HCT116 (cell line): ENCODE results near the gene SLC35F3.

Experiments
- CBX3 ChIP-seq: IDR thresholded peaks from 2 replicates; pipeline ENCODE4 v1.6.1; 2012; ENCODE audit warnings: low read depth
- EZH2 ChIP-seq: fragments of 200-600 bp; sonication (generic); IDR thresholded peaks from 2 replicates; pipeline ENCODE4 v1.6.1; 2017; ENCODE audit warnings: antibody characterized with exemption, mixed run types
- EZH2phosphoT487 ChIP-seq: fragments of 200-600 bp; IDR thresholded peaks from 2 replicates; pipeline ENCODE4 v1.6.1; 2018; ENCODE audit warnings: antibody characterized with exemption, borderline replicate concordance
- MAX ChIP-seq: IDR thresholded peaks from 2 replicates; pipeline ENCODE4 v1.6.1; 2012
- POLR2A ChIP-seq: IDR thresholded peaks from 2 replicates; pipeline ENCODE4 v1.7.0; 2011; ENCODE audit warnings: borderline replicate concordance; ENCODE audit not compliant: insufficient read depth, insufficient read length; ENCODE audit errors: extremely low read depth
- POLR2AphosphoS5 ChIP-seq: IDR thresholded peaks from 2 replicates; pipeline ENCODE4 v1.6.1; 2011; ENCODE audit warnings: mild to moderate bottlenecking, low read depth, low read length, moderate library complexity
- RAD21 ChIP-seq: IDR thresholded peaks from 2 replicates; pipeline ENCODE4 v1.6.1; 2012; ENCODE audit warnings: low read depth, mild to moderate bottlenecking
- REST ChIP-seq: IDR thresholded peaks from 2 replicates; pipeline ENCODE4 v1.6.1; 2012; ENCODE audit warnings: low read depth
- SP1 ChIP-seq: IDR thresholded peaks from 2 replicates; pipeline ENCODE4 v1.6.1; 2012; ENCODE audit warnings: low read depth
- SRF ChIP-seq: IDR thresholded peaks from 2 replicates; pipeline ENCODE4 v1.6.1; 2012; ENCODE audit warnings: low read depth
- YY1 ChIP-seq: IDR thresholded peaks from 2 replicates; pipeline ENCODE4 v1.6.1; 2011; ENCODE audit warnings: low read length, low read depth, moderate library complexity, mild to moderate bottlenecking; ENCODE audit not compliant: insufficient replicate concordance; ENCODE audit errors: extremely low read depth
- ZNF274 ChIP-seq: fragments of 200-500 bp; sonication (Bioruptor generic); IDR thresholded peaks from 2 replicates; pipeline ENCODE4 v1.6.1; 2014; ENCODE audit warnings: mild to moderate bottlenecking, low read depth, low read length, inconsistent platforms
- TF ChIP-seq, protein P1 (sequence below), 3 experiments: fragments of 200-600 bp in 1 of 3; sonication (generic) in 1 of 3; IDR thresholded peaks in 2 of 3; conservative IDR thresholded peaks in 1 of 3; 2 replicates each; pipeline ENCODE4 v1.5.1; 2012 to 2017; ENCODE audit warnings: low read depth in 2 of 3, low read length in 2 of 3, antibody characterized with exemption in 1 of 3, borderline replicate concordance in 1 of 3, control low read depth in 1 of 3, mild to moderate bottlenecking in 1 of 3, mixed read lengths in 1 of 3, mixed run types in 1 of 3, moderate library complexity in 1 of 3; ENCODE audit not compliant: insufficient read depth in 1 of 3

DNA sequence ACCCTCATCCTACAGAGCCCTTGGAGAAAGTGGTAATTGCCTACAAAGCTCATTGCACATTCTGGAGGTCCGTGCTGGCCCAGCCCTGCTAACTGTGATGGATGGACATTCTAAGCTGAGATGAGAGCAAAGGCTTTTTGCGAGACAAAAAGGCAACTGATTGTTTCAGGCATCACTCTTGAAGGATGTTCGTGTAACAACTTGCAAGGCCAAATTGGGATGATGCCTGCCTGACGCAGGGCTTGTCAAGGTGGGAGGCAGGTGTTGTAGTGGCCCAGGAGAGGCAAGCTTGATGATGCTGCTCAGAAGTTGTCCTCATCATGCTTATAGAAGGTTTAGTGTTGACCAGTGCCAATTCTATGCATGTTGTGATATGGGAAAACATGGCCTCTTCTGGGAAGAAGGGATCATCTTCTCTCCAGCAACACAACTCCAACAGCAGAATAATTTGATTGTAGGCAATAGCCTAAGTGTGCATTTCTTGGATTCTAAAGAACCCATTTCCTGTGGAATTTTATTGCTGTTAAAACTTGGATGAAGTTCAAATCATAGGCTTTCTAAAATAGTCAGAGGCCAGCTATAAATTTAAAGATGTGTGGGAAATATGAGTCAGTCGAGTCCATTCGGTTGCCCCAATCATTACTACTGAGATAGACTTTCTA lies 366.2 kb downstream of the SLC35F3 start:
- TF ChIP-seq, protein P1, sequence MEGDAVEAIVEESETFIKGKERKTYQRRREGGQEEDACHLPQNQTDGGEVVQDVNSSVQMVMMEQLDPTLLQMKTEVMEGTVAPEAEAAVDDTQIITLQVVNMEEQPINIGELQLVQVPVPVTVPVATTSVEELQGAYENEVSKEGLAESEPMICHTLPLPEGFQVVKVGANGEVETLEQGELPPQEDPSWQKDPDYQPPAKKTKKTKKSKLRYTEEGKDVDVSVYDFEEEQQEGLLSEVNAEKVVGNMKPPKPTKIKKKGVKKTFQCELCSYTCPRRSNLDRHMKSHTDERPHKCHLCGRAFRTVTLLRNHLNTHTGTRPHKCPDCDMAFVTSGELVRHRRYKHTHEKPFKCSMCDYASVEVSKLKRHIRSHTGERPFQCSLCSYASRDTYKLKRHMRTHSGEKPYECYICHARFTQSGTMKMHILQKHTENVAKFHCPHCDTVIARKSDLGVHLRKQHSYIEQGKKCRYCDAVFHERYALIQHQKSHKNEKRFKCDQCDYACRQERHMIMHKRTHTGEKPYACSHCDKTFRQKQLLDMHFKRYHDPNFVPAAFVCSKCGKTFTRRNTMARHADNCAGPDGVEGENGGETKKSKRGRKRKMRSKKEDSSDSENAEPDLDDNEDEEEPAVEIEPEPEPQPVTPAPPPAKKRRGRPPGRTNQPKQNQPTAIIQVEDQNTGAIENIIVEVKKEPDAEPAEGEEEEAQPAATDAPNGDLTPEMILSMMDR (IDR thresholded peaks at IDR 0.05 in 2 of 3, conservative IDR thresholded peaks at IDR 0.05 in 1 of 3; ENCODE audit: borderline replicate concordance in 1 of 3, insufficient read depth in 1 of 3, low read depth in 2 of 3, low read length in 2 of 3): no peak
- no peak for TF ChIP-seq REST
- no peak for TF ChIP-seq RAD21
- TF ChIP-seq ZNF274: no peak
- no peak for TF ChIP-seq POLR2A
- TF ChIP-seq SP1: no peak
- no peak for TF ChIP-seq CBX3
- TF ChIP-seq SRF: no peak
- TF ChIP-seq EZH2: no peak
- no peak for TF ChIP-seq EZH2phosphoT487
- no peak for TF ChIP-seq POLR2AphosphoS5
- no peak for TF ChIP-seq MAX
- no peak for TF ChIP-seq YY1
